A549 treated with Mapracorat at 1 μM for 4 hours (cell line): ENCODE measurements around the gene H19. TPM values are rescaled to one million over a fixed set of nuclear protein-coding genes. Genes with fewer than 3 reads are reported as not detected.

Experiments
- total RNA-seq: library from RNA; stranded (reverse); fragments of 200-300 nt; extraction: Qiagen RNA extraction; gene quantifications from 5 replicates; pipeline ENCODE4 v1.2.3, GENCODE V29; 2022

The H19 gene
- total RNA-seq = 8.2 to 16.8 TPM (median 14.6 TPM) in 5 replicates

DNA sequence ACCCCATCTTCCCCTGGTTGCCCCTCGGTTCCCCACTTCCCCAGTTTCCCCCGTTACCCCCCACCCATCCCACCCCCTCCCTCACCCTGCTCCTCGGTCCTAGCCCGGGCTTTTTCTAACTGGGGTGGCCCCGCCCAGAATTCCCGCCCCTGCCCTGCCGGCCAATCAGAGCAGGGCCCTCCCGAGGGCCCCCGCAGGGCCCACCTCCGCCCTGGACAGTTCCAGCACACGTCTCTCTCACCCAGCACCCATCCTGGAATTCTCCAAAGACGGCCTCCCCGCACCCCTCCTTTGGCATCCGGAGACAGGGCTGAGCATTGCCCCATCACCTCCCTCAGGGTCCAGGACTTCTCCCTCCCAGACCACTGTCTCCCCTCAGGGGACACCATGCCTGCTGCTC, at the start of gene H19:
Gene H19 (minus strand): TSS at position 88 of the 400 bp plus-strand sequence.

DNA sequence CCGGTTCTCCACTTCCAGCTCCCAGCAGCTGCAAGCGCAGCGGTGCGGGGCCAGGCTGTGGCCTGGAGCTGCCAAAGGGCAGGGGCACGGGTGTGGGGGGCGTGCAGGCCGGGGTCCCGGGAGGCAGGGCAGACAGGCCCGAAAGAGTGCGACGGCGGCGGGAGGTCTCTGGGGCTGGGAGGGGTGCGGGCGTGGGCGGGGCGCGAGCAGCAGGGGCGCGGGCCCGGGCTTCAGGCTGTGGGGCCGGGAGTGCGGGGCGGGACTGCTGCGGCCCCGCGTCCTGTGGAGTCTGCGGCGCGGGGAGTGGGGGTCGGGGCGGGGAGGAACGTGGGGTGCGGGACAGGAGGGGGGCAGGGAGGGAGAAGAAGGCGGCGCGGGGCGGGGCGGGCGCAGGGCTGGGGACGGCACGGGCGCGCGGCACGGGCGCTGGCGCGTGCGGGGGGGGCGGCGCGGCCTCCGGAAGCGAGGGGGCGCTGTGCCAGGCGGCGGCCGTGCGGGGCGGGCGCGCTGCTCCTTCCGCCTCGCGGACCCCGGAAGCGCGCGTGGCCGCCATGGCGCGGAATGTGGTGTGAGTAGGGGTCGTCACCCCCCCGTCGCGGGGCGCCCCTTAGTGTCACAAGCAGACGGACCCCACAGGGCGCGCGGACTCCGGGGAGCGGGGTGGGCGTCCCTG, 50.7 kb downstream of the H19 start, which contains the start of gene MRPL23:
Gene MRPL23 (plus strand): TSS at position 521 of the 673 bp plus-strand sequence. CDS start 31 bp downstream, at position 552.

Other genes with a start within 250 kb of the H19 start
- gene IFITM10, start 247.2 kb downstream of the H19 start, total RNA-seq = 1.0 to 2.1 TPM (median 1.3 TPM) in 5 replicates
- gene CTSD, start 233.9 kb downstream of the H19 start, total RNA-seq = 349 to 542 TPM (median 490 TPM) in 5 replicates
- gene SYT8, start 162.9 kb downstream of the H19 start, total RNA-seq = 0.12 to 0.49 TPM (median 0.26 TPM) in 5 replicates
- gene TNNI2, start 158.9 kb downstream of the H19 start, total RNA-seq = 0.23 TPM in 1 of 5 replicates, not detected in the others
- gene LSP1, start 144.8 kb downstream of the H19 start, total RNA-seq = 1.2 to 1.6 TPM (median 1.4 TPM) in 5 replicates
- not detected in 5 replicates for gene PRR33, start 105.9 kb downstream of the H19 start, total RNA-seq
- 0.24 TPM in 1 of 5 replicates, not detected in the others for gene TNNT3, start 78.1 kb downstream of the H19 start, total RNA-seq
- 142 to 159 TPM (median 154 TPM) in 5 replicates for gene MRPL23, start 50.5 kb downstream of the H19 start, total RNA-seq
- 2.0 to 2.5 TPM (median 2.3 TPM) in 5 replicates for gene IGF2, start 141.5 kb upstream of the H19 start, total RNA-seq
- not detected in 5 replicates for gene INS, start 163.4 kb upstream of the H19 start, total RNA-seq
- gene TH, start 174.0 kb upstream of the H19 start, total RNA-seq = 0.11 to 0.35 TPM (median 0.22 TPM) in 3 of 5 replicates, not detected in the others